DND-41 (cell line): ENCODE data around the gene SCUBE2.

Experiments used
- EZH2 ChIP-seq: IDR thresholded peaks from 3 replicates; pipeline ENCODE4 v1.6.1; 2012; ENCODE audit warnings: borderline replicate concordance, low read depth, mild to moderate bottlenecking, moderate library complexity, low read length, inconsistent platforms; ENCODE audit not compliant: severe bottlenecking
- TF ChIP-seq, protein P1 (sequence below): IDR thresholded peaks from 2 replicates; pipeline ENCODE4 v1.5.1; 2012; ENCODE audit warnings: borderline replicate concordance, low read length, moderate library complexity, mild to moderate bottlenecking; ENCODE audit not compliant: poor library complexity, severe bottlenecking; ENCODE audit errors: extremely low read depth

DNA sequence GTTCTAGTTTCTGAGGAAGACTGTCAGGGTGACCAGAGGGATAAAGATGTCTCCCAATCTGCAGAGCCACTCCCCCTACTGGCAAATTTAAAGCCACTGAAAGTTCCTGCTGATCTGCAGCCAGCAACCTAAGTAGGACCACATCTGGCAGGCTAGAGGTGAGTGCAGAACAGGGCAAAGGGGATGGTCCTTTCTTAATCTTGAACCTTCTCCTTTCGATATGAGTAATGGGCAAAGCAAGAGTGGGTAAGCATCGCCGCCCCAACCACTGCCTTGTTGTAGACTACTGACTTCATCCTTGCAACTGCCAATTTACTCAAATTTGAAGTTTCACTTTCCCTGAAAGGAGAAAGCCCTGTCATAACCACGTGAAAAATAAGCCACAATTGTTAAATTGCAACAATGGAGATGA lies 30.7 kb downstream of the SCUBE2 start:
- TF ChIP-seq EZH2 = no peak
- TF ChIP-seq, protein P1, sequence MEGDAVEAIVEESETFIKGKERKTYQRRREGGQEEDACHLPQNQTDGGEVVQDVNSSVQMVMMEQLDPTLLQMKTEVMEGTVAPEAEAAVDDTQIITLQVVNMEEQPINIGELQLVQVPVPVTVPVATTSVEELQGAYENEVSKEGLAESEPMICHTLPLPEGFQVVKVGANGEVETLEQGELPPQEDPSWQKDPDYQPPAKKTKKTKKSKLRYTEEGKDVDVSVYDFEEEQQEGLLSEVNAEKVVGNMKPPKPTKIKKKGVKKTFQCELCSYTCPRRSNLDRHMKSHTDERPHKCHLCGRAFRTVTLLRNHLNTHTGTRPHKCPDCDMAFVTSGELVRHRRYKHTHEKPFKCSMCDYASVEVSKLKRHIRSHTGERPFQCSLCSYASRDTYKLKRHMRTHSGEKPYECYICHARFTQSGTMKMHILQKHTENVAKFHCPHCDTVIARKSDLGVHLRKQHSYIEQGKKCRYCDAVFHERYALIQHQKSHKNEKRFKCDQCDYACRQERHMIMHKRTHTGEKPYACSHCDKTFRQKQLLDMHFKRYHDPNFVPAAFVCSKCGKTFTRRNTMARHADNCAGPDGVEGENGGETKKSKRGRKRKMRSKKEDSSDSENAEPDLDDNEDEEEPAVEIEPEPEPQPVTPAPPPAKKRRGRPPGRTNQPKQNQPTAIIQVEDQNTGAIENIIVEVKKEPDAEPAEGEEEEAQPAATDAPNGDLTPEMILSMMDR = peak; percentile 48
